ENCODE data around the gene ABCC1.
"Not testable (repeated sequence)": the region's sequence is repeated elsewhere in the genome, so short reads cannot be mapped to it uniquely, and the experiment has no call there.

ABCC1 gene

DNA sequence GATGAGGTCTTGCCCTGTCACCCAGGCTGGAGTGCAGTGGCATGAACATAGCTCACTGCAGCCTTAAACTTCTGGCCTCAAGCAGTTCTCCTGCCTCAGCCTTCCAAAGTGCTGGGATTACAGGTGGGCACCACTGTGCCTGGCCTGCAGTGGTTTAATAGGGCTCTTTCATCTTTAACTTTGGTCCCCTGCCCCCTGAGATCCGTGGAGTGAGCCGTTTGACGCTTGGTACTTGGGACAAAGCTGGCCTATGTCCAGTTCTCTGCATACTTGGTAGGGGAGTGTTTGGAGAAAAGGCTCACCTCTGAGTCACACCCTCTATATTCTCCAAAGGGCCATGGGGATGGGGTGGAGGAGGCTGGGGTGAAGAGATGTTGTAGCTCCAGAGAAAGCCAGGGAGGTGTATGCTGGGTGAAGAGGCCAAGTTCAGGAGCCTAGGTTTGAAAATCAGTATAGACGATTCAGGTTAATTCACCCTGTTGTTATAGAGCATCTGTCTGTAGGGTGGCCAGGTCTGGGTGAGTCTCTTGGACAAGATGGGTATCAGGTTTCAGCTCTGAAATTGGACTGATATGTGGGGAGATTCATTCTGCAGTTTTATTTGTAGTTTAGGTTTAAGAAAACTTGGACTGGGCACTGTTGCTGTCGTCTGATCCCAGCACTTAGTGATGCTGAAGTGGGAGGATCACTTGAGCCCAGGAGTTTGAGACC, 17.6 kb downstream of the ABCC1 start:
- no peak for DNase-seq (ENCODE audit: low read depth in 1 of 2, low spot score in 1 of 2)

DNA sequence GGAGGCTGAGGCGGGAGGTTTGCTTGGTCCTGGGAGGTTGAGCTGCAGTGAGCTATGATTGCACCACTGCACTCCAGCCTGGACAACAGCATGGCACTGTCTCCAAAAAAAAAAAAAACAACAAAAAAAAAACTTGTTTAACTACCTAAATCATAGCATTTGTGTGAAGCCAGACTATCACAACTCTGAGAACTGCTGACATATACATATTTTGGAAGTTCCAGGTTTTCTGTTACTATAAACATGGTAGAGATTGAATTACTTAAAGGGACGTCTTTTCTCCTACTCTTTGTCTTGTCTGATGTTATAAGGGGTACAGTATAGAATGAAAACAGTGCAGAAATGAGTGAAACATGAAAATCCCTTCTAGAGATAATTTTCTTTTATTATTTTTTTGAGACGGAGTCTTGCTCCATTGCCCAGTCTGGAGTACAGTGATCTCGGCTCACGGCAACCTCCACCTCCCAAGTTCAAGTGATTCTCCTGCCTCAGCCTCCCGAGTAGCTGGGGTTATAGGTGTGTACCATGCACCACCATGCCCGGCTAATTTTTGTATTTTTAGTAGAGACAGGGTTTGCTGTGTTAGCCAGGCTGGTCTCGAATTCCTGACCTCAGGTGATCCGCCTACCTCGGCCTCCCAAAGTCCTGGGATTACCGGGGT, 18.4 kb downstream of the ABCC1 start:
- DNase-seq (ENCODE audit: low read depth in 1 of 2, low spot score in 1 of 2), result no peak

DNA sequence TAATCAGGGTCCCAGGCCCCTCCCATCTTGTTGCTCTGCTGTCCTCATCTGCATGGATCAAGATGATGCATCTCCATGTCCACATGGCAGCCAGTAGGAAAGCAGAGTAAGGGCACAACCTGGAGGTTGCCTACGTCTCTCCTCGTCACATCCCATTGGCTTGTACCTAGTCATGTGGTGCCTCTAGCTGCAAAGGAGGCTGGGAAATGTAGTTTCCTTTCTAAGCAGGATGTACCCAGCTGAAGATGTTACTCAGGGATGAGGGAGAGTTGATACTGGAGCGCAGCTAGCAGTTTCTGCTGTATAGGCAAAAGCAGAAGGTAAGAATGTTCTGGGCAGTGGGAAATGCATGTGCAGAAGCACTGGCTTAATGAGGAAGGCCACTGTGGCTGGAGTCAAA, 20.8 kb downstream of the ABCC1 start:
- DNase-seq (ENCODE audit: low read depth in 1 of 2, low spot score in 1 of 2), result no peak

DNA sequence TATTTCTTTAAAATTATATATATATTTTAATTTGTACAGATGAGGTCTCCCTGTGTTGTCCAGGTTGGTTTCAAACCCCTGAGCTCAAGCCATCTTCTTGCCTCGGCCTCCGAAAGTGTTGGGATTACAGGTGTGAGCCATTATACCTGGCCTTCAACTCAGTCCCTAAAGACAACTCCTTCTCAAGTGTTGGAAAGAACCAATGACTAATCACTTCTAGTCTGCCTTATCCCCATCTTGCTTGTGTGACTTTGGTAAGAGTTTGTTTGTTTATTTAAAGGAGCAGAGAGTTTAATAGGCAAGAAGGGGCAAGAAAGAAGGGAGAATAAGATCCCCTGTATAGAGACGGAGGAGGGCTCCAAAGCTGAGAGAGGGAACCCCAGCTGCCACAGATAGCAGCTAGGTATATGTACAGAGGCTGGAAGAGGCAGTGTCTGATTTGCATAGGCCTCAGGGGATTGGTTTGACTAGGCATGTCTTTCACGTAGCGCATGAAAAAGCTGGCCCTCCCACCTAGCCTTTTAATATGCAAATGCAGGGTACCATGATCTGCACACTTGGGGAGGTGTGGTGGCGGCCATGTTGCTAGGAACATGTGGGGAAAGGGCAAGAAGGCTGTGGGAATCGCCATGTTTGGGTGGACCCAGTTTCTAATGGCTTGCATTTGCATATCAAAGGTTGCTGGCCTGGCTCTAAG, 21.5 kb downstream of the ABCC1 start:
- DNase-seq (ENCODE audit: low read depth in 1 of 2, low spot score in 1 of 2), result no peak

DNA sequence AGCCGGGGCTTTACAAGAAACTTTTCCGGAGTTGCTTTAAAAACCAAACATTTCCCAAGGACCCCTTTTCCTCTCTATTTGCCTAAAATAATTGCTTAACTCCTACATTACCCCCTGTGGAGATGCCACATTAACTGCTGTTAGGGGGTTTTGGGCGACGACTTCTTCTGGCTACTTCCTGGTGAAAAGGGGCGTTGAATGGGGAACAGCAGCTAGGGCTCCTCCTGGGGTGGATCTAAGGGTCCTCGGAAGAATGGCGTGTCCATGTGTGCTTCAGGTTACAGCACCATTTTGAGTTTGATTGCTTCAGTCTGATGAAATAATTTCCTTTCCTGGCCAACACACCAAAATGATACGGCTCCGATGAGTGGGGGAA, 22.0 kb downstream of the ABCC1 start:
- no peak for DNase-seq (ENCODE audit: low read depth in 1 of 2, low spot score in 1 of 2)

DNA sequence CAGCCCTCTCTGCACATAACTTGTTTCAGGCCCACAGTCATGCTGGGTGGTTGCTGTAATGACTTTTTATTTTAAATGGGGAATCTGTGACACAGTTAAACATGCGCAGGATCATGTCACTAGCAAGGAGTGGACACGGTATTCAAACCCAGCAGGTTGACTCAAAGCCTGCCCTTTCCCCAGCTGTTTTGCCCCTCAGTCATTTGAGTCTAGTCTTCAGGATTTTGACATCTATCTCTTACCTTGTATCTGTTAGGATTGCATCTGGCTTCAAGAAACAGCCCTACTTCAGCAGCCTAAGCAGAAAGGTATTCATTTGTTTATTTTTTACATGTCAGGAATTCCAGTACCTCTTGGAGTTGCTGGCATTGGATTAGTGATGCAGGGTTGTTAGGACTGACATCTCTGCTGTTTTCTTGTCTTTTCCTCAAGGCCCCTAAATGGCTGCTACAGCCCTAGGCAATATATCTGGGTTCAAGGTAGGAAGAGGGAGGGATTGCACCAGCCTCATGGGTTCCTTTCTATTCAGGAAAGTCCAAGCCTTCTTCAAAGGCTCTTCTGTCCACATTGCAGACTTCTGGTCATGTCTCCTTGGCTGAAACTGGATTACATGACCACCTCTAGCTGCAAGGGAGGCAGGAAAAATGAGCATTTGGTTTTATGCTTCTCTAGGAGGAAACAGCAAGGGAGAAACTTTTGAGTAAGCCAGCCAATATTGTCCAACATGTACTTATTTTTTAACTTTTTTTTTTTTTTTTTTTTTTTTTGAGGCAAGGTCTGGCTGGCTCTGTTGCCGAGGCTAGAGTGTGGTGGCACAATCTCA, 22.8 kb downstream of the ABCC1 start:
- no peak for DNase-seq (ENCODE audit: low read depth in 1 of 2, low spot score in 1 of 2)

DNA sequence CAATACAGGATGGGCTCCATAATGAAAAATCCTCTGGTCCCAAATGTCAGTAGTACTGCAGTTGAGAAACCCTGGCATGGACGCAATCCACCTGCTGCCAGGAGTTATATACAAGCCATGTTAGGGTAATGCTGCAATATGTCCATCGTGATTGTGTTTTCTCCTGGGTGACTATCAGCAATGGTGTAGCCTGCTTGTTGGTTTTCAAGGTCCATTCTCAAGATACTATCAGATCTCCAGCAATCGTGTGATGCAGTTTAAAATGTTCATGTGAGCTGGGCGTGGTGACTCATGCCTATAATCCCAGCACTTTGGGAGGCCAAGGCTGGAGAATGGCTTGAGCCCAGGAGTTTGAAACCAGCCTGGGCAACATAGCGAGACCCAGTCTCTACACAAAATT, 24.0 kb downstream of the ABCC1 start:
- DNase-seq (ENCODE audit: low read depth in 1 of 2, low spot score in 1 of 2), result no peak

DNA sequence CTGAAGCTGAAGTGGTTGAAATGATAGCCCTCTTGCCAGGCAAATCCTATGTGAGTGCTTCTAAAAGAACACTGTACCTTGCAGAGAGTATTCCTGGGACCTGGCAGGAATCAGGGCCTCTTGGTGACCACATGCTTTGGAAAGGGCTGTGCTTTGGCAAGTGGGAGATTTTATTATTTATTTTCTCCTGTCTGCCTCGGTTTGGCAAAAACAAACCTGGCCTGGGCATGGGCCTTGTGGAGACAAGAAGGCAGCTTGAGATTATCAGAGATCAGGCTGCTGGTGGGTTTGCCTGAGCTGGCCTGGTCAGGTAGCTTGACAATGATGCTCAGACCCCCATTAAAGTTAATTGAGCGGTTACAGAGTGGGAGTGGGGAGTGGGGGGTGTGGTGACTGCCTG, 24.6 kb downstream of the ABCC1 start:
- DNase-seq (ENCODE audit: low read depth in 1 of 2, low spot score in 1 of 2), result no peak

DNA sequence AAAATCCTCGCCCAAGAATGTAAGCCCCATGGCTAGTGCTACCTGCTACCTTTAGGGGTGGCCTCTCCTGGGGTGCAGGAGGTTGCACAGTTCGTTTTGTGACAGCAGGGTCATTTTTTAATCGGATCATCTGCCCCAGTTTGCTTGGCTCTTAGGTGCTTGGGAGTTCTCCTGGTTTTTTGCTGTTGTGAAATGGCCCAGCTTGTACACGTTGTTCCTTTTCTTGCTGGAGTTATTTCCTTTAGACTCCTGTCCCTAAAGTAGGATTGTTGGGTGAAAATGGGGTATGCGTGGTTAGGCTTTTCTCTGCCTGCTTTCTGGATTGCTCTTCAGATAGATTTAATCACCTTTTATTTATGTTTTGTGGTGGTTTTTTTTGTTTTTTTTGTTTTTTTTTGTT, 25.8 kb downstream of the ABCC1 start:
- DNase-seq (ENCODE audit: low read depth in 1 of 2, low spot score in 1 of 2), result no peak

DNA sequence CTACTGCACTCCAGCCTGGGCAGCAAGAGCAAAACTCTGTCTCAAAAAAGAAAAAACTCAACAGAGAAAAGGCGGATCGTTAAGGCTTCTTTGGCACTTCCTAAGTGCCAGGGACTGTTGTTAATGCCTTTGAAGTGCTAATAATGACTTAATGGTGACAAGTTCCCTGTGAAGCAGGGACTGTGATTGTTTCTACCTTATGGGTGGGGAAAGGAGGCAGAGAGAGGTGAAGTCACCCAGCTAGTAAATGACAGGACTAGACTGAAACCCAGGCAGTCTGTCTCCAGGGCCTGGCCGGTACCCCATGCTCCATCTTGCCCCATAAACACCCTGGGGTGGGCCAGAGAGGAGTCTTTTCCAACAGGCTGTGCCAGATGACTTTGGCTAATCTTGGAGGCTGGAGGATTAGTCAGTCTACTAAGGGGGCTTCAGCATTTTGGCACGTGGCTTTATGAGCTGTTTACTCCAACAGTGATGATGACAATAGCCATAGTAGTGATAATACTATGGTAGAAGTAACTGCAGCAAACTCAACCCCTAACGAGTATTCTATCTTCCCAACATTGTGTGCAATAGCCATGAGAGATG, 26.9 kb downstream of the ABCC1 start:
- no peak for DNase-seq (ENCODE audit: low read depth in 1 of 2, low spot score in 1 of 2)

DNA sequence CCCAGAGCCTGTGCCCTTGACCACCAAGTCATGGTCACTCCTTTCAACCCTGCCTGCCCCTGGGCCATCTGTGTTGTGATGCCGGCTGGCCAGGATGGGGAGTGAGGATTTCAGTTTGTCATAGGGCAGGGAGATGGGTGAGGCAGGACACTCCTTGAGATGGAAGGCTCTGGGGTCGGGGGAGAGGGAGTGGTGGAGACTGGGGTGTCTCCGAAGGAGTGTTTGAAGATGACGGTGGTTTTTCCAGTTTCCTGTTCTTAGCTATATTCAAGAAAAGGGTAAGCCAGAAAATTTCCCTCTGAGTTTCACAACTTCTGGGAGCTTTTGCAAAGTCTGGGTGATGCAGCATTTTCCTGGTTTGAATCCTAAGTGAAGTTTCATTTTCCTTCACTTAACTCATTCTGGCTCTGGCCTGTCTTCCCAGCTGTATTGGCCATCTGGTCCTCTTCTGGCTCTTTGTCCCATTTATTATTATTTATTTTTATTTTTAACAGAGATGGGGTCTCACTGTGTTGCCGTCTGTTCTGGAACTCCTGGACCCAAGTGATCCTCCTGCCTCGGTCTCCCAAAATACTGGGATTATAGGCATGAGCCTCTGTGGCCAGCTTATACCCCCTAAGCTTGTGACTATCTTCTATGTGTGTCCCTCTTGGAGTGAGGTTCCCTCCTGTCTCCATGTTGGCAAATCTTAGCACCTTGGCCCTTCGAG, 27.7 kb downstream of the ABCC1 start:
- DNase-seq (ENCODE audit: low read depth in 1 of 2, low spot score in 1 of 2), result no peak

DNA sequence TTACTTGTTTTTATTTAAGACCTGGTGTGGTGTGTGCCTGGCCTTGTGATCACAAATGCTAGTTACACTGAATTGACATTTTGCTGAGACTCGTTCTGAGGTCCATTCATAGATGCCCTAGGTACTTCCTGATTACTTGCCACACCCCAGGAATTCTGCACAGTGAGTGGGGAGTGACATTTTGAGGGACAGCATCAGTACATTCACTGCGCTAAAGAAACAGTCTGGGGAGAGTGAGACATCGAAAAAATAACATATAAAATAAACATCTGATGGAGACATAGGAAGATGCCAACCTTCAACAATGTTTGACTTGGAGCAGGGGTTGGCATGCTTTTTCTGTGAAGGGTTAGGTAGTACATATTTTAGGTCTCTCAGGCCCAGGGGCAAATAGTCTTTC, 30.4 kb downstream of the ABCC1 start:
- DNase-seq (ENCODE audit: low read depth in 1 of 2, low spot score in 1 of 2), result no peak

DNA sequence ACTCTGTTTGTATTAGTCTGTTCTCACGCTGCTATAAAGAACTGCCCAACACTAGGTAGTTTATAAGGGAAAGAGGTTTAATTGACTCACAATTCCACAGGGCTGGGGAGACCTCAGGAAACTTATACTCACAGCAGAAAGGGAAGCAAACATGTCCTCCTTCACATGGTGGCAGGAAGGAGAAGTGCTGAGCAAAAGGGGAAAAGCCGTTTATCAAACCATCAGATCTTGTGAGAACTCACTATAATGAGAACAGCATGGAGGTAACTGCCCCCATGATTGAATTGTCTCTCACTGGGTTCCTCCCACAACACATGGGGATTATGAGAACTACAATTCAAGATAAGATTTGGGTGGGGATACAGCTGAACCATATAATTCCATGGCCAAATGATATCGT, 30.9 kb downstream of the ABCC1 start:
- no peak for DNase-seq (ENCODE audit: low read depth in 1 of 2, low spot score in 1 of 2)

DNA sequence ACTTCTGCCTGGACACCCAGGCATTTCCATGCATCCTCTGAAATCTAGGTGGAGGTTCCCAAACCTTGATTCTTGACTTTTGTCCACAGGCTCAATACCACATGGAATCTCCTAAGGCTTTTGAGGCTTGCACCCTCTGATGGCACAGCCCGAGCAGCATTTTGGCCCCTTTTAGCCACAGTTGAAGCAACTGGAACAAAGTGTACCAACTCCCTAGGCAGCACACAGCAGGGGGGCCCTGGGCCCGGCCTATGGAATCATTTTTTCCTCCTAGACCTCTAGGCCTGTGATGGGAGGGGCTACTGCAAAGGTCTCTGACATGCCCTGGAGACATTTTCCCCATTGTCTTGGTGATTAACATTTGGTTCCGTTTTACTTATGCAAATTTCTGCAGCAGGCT, 32.0 kb downstream of the ABCC1 start:
- DNase-seq (ENCODE audit: low read depth in 1 of 2, low spot score in 1 of 2), result no peak

DNA sequence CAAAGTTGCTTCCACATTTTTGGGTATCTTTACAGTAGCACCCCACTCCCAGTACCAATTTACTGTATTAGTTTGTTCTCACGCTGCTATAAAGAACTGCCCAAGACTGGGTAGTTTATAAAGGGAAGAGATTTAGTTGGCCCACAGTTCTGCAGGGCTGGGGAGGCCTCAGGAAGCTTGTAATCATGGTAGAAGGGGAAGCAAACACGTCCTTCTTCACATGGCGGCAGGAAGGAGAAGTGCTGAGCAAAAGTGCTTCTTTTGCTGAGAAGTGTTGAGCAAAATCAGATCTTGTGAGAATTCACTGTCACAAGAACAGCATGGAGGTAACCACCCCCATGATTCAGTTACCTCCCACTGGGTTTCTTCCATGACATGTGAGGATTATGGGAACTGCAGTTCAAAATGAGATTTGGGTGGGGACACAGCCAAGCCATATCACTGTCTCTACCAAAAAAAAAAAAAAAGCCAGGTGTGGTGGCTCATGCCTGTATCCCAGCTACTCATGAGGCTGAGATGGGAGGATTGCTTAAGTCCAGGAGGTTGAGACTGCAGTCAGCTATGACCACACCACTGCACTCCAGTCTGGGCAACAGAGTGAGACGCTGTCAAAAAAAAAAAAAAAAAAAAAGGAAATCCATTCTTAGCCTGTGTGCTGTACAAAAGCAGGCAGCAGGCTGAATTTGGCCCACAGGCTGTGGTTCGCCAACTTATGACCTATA, 32.9 kb downstream of the ABCC1 start:
- not testable (repeated sequence) for DNase-seq (ENCODE audit: low read depth in 1 of 2, low spot score in 1 of 2)

DNA sequence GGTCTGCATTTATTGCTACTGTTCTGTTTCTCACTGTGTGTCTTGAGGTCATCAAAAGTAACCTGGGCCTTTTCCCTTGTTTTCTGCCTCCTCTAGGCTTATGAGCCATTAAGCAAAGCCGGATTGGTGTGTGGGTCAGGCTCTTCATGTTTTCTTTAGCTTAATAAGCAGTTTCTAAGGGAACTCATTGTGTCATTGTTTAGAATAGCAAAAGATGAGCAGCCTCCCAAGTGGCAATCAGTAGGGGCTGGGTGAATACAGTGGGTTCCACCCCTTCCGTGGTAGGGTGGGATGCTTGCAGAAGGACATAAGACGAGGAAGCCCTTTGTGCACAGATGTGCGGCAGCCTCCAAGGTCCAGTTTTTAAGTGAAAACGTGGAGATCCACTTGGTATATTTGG, 34.5 kb downstream of the ABCC1 start:
- no peak for DNase-seq (ENCODE audit: low read depth in 1 of 2, low spot score in 1 of 2)

DNA sequence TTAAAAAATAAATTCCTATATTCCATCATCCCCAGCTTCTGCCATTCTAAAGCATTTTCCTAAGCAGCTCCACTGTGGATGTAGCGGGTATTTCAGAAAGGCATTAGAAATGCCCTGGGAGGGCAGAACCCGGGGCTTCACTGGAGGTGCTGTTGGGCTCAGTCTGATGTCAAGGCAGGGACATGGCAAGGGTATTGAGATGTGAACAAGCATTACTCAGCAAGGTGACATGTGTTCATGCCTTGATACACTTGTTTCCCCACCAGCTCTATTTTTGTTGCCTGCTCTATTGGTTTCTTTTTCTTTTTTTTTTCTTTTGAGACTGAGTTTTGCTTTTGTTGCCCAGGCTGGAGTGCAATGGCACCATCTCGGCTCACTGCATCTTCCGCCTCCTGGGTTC, 35.7 kb downstream of the ABCC1 start:
- DNase-seq (ENCODE audit: low read depth in 1 of 2, low spot score in 1 of 2), result no peak

DNA sequence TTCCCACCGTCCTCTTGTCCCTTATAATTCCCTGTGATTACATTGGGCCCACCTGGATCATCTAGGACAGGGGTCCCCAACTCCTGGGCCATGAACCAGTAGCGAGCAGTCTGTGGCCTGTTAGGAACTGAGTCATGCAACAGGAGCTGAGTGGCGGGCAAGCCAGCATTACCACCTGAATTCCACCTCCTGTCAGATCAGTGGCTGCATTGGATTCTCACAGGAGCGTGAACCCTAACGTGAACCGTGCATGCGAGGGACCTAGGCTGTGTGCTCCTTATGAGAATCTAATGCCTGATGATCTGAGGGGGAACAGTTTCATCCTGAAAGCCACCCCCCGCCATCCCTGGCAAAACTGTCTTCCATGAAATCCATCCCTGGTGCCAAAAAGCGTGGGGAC, 36.8 kb downstream of the ABCC1 start:
- DNase-seq (ENCODE audit: low read depth in 1 of 2, low spot score in 1 of 2), result no peak

DNA sequence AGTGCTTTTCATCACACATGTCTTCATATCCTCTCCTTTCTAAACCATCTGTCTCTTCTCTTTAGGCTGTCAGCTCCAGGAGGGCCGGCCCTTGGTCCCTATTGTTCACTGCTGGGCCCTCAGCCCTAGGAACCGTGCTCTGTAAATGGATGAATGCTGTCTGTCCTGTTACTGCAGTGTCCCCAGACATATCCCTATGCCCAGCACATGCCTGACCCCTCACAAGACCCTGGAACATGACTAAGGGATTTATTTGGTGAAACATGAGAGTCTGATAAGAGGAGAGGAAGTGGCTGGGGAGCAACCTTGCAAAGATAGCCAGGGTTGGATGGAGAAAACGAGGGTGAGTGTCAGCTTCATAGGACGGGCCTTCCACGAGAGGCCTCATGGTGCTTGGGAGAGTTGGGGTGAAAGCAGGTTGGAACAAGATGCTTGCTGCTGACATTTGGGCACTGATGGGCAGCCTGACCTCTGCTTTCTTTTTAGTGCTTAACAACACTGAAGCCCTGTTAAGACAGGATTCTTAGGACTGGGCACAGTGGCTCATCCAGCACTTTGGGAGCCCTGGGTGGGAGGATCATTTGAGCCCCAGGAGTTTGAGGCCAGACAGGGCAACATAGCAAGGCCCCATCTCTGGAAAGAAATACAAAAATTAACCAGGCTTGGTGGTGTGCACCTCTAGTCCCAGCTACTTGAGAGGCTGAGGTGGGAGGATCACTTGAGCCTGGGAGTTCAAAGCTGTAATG, 39.0 kb downstream of the ABCC1 start:
- no peak for DNase-seq (ENCODE audit: low read depth in 1 of 2, low spot score in 1 of 2)
